ENCODE results near the gene KANK4.

KANK4 gene

DNA sequence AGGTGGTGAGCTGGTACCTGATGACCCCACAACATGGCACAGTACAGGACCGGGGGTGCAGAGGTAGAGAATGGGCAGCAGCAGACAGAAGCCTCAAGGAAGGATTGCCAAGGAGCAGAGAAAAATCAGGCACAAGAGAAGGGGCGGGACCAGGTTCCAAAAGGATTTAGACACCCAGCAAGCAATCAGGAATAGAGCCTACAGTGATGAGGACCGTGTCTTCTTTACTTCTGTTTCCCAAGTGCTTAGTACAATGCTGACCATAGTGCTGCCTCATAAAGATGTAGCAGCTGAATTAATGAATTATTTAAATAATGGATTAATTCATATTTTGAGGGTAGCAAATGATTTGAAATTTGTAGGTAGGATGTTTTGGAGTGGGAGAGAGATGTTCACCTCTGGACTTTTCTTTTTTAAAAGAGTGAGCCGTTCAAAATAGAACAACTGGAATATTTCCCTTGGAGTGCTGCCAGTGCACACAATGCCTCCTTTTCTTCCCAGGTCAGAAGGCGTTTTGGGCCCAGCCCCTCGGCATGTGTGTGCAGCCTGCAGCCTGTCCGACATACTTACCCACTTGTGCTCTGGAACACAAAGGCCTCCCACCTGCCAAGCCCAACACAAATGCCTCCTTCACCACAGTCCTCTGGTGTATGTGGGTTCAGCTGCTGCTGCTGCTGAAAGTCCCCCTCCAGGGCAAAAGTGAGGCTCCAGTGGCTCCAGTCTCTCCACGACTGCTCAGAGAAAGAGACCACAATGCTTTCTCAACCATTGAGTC lies 19.6 kb downstream of the KANK4 start:
- H3K27ac ChIP-seq (ENCODE audit: low read length): no peak overlapping the region
- no peak overlapping the region for H2AFZ ChIP-seq (ENCODE audit: low read depth, low read length)
- H3K9ac ChIP-seq (ENCODE audit: low read depth, low read length): no peak overlapping the region
- no peaks in the 10 kb centered on the region for H3K9me3 ChIP-seq (ENCODE audit: insufficient read depth, low read length, severe bottlenecking)
- no peaks in the 10 kb centered on the region for H4K20me1 ChIP-seq (ENCODE audit: insufficient read depth, low read length)
- H3K4me1 ChIP-seq (ENCODE audit: insufficient read depth, low read length): peaks cover 10% of the 10 kb centered on the region
- no peak for DNase-seq
- no peaks in the 10 kb centered on the region for H3K79me2 ChIP-seq (ENCODE audit: insufficient read depth, low read length)
- no peak overlapping the region for H3K4me3 ChIP-seq (ENCODE audit: low read depth in 1 of 2, low read length in 2 of 2)
- TF ChIP-seq, protein P1, sequence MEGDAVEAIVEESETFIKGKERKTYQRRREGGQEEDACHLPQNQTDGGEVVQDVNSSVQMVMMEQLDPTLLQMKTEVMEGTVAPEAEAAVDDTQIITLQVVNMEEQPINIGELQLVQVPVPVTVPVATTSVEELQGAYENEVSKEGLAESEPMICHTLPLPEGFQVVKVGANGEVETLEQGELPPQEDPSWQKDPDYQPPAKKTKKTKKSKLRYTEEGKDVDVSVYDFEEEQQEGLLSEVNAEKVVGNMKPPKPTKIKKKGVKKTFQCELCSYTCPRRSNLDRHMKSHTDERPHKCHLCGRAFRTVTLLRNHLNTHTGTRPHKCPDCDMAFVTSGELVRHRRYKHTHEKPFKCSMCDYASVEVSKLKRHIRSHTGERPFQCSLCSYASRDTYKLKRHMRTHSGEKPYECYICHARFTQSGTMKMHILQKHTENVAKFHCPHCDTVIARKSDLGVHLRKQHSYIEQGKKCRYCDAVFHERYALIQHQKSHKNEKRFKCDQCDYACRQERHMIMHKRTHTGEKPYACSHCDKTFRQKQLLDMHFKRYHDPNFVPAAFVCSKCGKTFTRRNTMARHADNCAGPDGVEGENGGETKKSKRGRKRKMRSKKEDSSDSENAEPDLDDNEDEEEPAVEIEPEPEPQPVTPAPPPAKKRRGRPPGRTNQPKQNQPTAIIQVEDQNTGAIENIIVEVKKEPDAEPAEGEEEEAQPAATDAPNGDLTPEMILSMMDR (IDR thresholded peaks at IDR 0.05; ENCODE audit: borderline replicate concordance, extremely low read depth, low read length, poor library complexity, severe bottlenecking): no peak
- no peak for TF ChIP-seq EZH2 (IDR thresholded peaks at IDR 0.05; ENCODE audit: borderline replicate concordance, low read depth, low read length, severe bottlenecking)
- H3K36me3 ChIP-seq (ENCODE audit: insufficient read depth, low read length): no peaks in the 10 kb centered on the region
- peaks cover 22% of the 10 kb centered on the region for H3K27me3 ChIP-seq (ENCODE audit: insufficient read depth, low read length, poor library complexity)
- H3K4me2 ChIP-seq (ENCODE audit: insufficient read depth, low read length): no peak overlapping the region
- ATAC-seq (ENCODE audit: insufficient read depth, low read depth): no peak

DNA sequence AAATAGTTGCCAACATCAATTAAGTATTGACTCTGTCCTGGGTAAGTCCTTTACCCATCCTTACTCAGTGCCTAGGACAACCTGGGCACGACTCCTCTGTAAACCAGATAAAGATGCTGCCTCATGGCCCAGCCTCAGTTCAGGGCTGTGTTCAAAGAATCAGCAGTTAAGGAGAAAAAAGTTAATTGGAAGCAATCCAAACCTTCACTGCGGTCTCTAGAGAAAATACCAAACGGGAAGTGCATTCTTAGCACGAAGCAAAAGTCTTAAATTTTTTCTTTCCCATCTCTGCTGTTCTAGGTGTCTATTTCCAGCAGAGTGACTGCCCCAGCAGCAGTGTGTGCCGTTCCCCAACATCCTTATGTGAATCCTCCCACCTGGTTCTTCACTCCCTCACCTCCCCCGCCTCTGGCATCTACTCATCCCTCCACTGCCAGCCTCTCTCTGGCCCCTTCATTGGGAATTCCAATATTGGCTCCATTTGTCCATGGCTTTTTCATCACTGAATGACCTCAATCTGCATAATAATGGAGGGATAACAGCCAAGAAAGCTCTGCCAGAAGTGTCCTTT lies 23.2 kb downstream of the KANK4 start:
- Histone ChIP-seq H3K36me3 (ENCODE audit: insufficient read depth, low read length) (no peaks in the 10 kb centered on the region), H2AFZ (ENCODE audit: low read depth, low read length) (no peak overlapping the region), H3K27ac (ENCODE audit: low read length) (no peak overlapping the region), H3K4me2 (ENCODE audit: insufficient read depth, low read length) (0 out of 2 replicates have a peak overlapping the region, but pooled peaks have one; percentile 21), H3K9ac (ENCODE audit: low read depth, low read length) (no peak overlapping the region), H3K27me3 (ENCODE audit: insufficient read depth, low read length, poor library complexity) (peaks cover 10% of the 10 kb centered on the region), H3K4me1 (ENCODE audit: insufficient read depth, low read length) (peaks cover 10% of the 10 kb centered on the region), H4K20me1 (ENCODE audit: insufficient read depth, low read length) (no peaks in the 10 kb centered on the region), H3K79me2 (ENCODE audit: insufficient read depth, low read length) (no peaks in the 10 kb centered on the region), H3K4me3 (ENCODE audit: low read depth in 1 of 2, low read length in 2 of 2) (no peak overlapping the region), H3K9me3 (ENCODE audit: insufficient read depth, low read length, severe bottlenecking) (no peaks in the 10 kb centered on the region)
- ATAC-seq (ENCODE audit: insufficient read depth, low read depth) (peak; percentile 78), DNase-seq (peak; percentile 14)
- TF ChIP-seq, protein P1 (IDR thresholded peaks at IDR 0.05; ENCODE audit: borderline replicate concordance, extremely low read depth, low read length, poor library complexity, severe bottlenecking): no peak
- no peak for TF ChIP-seq EZH2 (IDR thresholded peaks at IDR 0.05; ENCODE audit: borderline replicate concordance, low read depth, low read length, severe bottlenecking)

DNA sequence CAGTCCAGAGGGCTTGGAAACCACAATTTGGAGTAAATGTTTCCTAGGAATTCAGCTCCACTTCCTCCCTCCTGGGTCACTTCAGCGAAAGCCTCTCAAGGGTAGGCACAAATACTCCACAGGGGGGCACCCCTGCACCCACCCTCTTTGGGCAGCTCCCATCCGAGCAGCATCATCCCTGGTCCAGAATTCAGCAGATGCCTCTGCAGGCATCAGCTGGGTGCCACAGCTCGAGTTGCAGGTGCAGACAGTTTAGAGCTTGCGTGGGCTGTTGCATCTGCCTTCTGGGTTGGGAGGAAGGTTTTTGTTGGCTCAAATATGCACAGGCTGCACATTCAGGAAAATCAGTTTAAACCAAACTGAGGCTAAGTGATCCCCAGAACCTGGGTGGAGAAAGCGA lies 25.0 kb downstream of the KANK4 start:
- Histone ChIP-seq H3K9ac (ENCODE audit: low read depth, low read length) (no peak overlapping the region), H3K36me3 (ENCODE audit: insufficient read depth, low read length) (no peaks in the 10 kb centered on the region), H3K27me3 (ENCODE audit: insufficient read depth, low read length, poor library complexity) (peaks cover 1% of the 10 kb centered on the region), H3K79me2 (ENCODE audit: insufficient read depth, low read length) (no peaks in the 10 kb centered on the region), H3K4me2 (ENCODE audit: insufficient read depth, low read length) (no peak overlapping the region), H4K20me1 (ENCODE audit: insufficient read depth, low read length) (no peaks in the 10 kb centered on the region), H3K27ac (ENCODE audit: low read length) (no peak overlapping the region), H3K4me3 (ENCODE audit: low read depth in 1 of 2, low read length in 2 of 2) (no peak overlapping the region), H3K4me1 (ENCODE audit: insufficient read depth, low read length) (peaks cover 10% of the 10 kb centered on the region), H3K9me3 (ENCODE audit: insufficient read depth, low read length, severe bottlenecking) (no peaks in the 10 kb centered on the region), H2AFZ (ENCODE audit: low read depth, low read length) (no peak overlapping the region)
- no peak for ATAC-seq (ENCODE audit: insufficient read depth, low read depth)
- TF ChIP-seq EZH2 (IDR thresholded peaks at IDR 0.05; ENCODE audit: borderline replicate concordance, low read depth, low read length, severe bottlenecking): no peak
- TF ChIP-seq, protein P1 (IDR thresholded peaks at IDR 0.05; ENCODE audit: borderline replicate concordance, extremely low read depth, low read length, poor library complexity, severe bottlenecking): peak; percentile 33
- DNase-seq: peak; percentile 6
